Measurements from ENCODE around the gene ICE2. TPM values are rescaled to one million over a fixed set of nuclear protein-coding genes. Genes with fewer than 3 reads are reported as not detected.

ICE2 gene, protein sequence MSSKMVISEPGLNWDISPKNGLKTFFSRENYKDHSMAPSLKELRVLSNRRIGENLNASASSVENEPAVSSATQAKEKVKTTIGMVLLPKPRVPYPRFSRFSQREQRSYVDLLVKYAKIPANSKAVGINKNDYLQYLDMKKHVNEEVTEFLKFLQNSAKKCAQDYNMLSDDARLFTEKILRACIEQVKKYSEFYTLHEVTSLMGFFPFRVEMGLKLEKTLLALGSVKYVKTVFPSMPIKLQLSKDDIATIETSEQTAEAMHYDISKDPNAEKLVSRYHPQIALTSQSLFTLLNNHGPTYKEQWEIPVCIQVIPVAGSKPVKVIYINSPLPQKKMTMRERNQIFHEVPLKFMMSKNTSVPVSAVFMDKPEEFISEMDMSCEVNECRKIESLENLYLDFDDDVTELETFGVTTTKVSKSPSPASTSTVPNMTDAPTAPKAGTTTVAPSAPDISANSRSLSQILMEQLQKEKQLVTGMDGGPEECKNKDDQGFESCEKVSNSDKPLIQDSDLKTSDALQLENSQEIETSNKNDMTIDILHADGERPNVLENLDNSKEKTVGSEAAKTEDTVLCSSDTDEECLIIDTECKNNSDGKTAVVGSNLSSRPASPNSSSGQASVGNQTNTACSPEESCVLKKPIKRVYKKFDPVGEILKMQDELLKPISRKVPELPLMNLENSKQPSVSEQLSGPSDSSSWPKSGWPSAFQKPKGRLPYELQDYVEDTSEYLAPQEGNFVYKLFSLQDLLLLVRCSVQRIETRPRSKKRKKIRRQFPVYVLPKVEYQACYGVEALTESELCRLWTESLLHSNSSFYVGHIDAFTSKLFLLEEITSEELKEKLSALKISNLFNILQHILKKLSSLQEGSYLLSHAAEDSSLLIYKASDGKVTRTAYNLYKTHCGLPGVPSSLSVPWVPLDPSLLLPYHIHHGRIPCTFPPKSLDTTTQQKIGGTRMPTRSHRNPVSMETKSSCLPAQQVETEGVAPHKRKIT
- total RNA-seq (2014; rRNA removed; shearing (Covaris generic)): 45.8 and 56.4 TPM in 2 replicates

DNA sequence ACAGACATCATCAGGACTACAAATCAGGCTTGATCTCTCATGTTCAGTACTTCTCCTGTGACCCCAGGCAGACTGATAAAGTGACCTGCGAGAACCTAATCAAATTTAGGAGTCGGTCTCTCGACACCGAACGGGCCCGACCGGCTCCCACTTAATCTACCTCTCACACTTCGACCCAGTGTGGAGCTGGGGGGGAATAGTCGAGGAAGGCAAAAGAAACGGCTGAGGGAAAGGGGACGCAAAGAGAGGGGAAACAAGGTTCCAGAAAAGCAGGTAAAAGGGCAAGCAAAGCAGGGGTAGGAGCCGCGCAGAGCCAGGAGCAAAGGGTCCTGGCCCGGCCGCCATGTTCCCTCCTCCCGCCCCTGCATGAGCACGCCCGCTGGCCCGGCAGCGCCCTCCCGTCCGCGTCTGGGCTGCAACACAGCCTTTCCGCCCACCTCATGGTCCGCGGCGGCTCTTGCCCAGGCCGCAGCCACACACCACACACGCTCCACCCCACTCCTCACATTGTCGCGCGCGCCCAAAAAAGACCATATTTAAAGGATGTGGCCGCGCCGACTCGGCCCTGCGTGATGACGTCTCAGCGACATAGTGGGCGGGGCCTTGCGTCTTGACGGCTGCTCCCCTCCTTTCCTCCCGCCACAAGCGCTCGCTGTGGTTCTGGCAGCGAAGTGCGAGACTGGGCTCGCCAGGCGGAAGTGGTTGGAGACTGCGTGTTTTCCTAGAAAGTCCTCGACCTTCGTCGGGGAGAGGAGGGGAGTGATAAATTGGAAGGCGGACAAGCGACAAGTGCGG, at the start of gene ICE2:
ICE2 (minus strand) TSS at position 577 of the 795 bp plus-strand sequence. CDS start 1,165 bp downstream, outside the sequence.
- H3K4me3 ChIP-seq (ENCODE audit: insufficient read depth, low read depth, low read length): peak within 1 kb of the TSS; percentile 69
- peaks cover 6% of the 10 kb centered on the region for H3K36me3 ChIP-seq (replicated peaks; ENCODE audit: control insufficient read depth, insufficient read depth, low read length)
- peak; percentile 82 for DNase-seq
- no peaks in the 10 kb centered on the region for H3K27me3 ChIP-seq (ENCODE audit: control insufficient read depth, insufficient read depth, low read length)

DNA sequence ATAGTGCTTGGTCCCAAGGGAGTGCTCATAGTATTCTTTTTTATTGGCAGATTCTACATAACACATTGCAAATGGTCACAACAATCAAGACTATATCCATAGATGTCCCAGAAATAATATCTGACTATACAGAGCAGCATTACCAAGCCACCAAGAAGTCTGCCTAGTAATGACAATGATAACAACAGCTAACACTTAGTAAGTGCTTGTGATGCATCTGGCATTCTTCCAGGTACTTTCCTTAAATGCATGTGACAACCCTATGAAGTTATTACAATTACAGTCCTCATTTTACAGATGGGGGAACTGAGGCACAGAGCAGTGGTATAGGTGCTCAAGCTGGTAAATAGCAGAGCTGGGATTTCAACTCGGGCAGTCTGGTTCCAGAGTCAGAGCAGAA, 49.6 kb upstream of the ICE2 start:
- DNase-seq: no peak
- Histone ChIP-seq H3K4me3 (ENCODE audit: insufficient read depth, low read depth, low read length) (no peak overlapping the region), H3K36me3 (replicated peaks; ENCODE audit: control insufficient read depth, insufficient read depth, low read length) (no peaks in the 10 kb centered on the region)

DNA sequence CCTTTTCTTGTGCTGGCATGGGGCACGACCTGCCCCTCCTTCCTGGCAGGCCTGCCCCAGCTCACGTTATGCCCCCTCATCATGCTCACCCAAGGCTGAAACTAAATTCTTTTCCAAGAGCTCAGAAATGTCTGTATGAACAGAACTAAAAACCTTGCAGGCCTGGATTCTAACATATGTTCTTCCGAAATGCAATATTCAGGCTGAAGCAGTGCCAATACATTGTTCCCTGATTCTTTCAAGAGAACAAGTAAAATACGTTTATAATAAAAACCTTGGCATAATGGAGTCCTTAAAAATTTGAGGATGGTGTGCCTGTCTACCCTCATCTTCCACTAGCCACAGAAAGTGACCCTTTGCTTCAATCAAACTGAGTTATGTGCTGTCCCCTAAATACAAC, 48.5 kb upstream of the ICE2 start:
- no peak for DNase-seq
- no peaks in the 10 kb centered on the region for H3K27me3 ChIP-seq (ENCODE audit: control insufficient read depth, insufficient read depth, low read length)
- H3K36me3 ChIP-seq (replicated peaks; ENCODE audit: control insufficient read depth, insufficient read depth, low read length): no peaks in the 10 kb centered on the region
- H3K4me3 ChIP-seq (ENCODE audit: insufficient read depth, low read depth, low read length): no peak overlapping the region

More for the DNA sequence above, 49.6 kb upstream of the ICE2 start:
- H3K27me3 ChIP-seq (ENCODE audit: control insufficient read depth, insufficient read depth, low read length): no peaks in the 10 kb centered on the region

DNA sequence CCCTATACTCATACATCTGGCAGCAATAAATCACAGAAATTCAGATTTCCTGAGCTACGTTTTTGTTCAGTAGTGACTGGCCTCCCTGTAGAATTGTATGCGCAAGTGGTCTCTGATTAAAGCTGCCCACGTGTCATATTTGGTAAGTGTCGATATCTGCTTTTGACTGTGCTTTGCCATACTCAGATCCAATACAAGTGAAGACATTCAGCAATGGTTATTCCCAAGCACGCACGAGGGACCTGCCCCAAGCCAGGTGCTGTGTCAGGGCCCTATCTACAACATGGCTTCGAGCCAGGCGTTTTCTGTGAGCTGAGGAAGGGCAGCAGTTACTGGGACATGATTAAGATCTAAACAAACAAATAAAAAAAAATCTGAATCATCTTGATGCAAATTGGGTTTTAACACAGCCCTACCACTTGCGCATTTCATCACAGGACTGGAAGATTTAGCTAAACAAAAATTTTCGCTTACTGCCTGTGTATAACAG, 47.2 kb upstream of the ICE2 start:
- H3K27me3 ChIP-seq (ENCODE audit: control insufficient read depth, insufficient read depth, low read length): no peaks in the 10 kb centered on the region
- no peak overlapping the region for H3K4me3 ChIP-seq (ENCODE audit: insufficient read depth, low read depth, low read length)
- no peaks in the 10 kb centered on the region for H3K36me3 ChIP-seq (replicated peaks; ENCODE audit: control insufficient read depth, insufficient read depth, low read length)
- DNase-seq: no peak

DNA sequence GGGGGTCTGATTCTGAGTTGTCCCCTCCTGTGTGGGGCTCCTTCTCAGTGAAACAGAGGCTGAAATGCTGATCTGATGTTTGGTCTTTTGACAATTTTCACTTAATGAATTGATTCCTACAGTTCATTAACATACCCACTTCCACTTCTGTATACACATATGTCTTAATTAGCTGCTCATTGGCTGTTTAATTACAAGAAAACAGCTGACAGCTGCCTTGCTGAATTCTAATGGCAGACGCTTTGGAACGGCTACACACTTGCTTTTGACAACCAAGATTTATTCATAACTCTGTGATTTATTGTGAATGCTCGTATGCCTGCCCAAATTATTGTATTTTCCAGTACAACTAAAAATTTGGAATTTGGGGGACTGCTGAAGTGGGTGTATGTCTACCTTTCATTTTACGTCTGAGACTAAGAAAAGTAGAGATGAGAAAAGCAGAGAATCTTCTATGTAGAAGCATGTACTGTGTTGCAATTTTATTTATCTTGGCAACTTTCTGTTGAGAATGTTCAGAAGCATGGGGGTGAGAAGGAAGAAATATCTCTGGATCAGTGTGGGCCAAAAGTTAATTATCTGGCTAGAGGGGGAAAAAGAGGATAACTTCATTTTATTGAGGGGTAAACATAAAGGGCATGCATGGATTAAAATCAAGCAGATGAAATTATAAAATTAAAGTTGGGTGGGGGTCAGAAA, 46.5 kb upstream of the ICE2 start:
- no peak for DNase-seq
- no peak overlapping the region for H3K4me3 ChIP-seq (ENCODE audit: insufficient read depth, low read depth, low read length)
- no peaks in the 10 kb centered on the region for H3K36me3 ChIP-seq (replicated peaks; ENCODE audit: control insufficient read depth, insufficient read depth, low read length)
- no peaks in the 10 kb centered on the region for H3K27me3 ChIP-seq (ENCODE audit: control insufficient read depth, insufficient read depth, low read length)

DNA sequence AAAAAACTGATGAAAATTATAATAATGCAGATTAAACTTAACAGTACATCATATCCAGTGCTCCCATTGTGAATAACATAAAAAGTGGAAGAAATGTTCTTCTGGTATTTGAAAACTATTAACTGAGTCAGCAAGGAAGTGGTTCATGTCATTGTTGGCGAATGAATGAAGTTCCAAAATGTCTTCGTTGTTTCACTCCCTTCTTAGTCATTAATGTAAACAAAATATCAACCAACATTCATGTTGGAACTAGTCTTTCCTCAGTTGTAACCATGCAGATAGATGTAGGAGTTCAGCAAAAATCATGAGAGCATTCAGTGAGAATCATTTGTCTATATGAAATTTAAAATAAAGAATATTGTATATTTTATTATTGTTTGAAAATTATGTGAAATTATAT, 44.1 kb upstream of the ICE2 start:
- no peak for DNase-seq
- Histone ChIP-seq H3K36me3 (replicated peaks; ENCODE audit: control insufficient read depth, insufficient read depth, low read length) (no peaks in the 10 kb centered on the region), H3K27me3 (ENCODE audit: control insufficient read depth, insufficient read depth, low read length) (no peaks in the 10 kb centered on the region), H3K4me3 (ENCODE audit: insufficient read depth, low read depth, low read length) (no peak overlapping the region)

DNA sequence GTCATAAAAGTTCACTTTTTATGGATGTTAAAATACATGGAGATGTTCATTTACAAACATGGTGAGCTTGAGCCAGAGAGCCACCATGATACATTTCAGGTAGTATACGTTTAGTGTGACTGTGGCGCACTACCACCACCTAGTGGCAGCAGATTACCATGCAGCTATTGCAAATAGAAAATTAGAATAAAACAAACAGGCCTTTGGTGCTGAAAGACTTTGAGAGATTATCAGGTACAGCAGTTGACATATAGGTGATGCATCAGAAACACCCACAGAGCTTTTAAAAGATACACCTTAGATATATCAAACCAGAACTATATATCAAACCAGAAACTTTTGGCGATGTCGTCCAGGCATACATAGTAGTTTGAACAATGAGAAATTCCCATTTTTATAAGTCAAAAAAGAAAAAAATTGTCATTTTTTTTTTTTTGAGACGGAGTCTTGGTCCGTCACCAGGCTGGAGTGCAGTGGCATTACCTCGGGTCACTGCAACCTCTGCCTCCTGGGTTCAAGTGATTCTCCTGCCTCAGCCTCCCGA, 42.0 kb upstream of the ICE2 start:
- DNase-seq: peak; percentile 40
- no peaks in the 10 kb centered on the region for H3K27me3 ChIP-seq (ENCODE audit: control insufficient read depth, insufficient read depth, low read length)
- H3K4me3 ChIP-seq (ENCODE audit: insufficient read depth, low read depth, low read length): no peak overlapping the region
- no peaks in the 10 kb centered on the region for H3K36me3 ChIP-seq (replicated peaks; ENCODE audit: control insufficient read depth, insufficient read depth, low read length)

DNA sequence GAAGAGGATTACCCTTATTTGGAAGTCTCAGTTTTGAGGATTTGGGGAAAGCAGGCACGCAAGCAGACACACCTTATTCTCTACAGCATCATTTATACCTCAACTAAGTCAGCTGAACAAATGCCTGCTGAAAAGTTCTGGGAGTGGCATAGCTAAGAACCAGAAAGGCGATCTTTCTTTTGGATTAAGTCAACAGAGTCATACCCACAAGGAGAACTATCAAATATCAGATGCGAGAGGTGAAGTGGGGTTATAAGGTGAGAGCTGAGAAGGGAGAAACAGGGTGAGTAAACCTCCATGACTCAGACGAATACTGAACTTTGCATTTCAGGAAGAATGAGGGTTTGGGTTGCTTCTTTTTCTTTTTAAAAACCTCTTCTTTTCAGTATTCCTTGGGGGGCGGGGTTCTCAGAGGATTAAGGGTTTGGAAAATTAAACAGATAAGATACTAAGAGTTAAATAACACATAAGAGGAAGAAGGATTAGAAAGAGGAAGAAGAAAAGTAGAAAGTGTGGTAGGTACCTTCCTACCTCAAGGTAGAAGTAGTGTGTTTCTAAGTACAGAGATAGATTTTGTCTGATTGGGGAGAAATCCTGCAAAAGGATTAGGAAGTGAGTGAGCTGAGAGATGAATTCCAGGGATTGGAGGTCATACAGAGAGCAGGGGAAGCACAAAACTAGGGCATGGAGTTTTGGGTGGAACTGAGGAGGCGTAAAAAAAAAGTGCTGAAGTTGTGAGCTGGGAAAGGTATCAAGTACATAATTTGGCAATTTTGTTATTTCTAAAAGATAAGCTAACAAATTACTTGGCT, 41.3 kb upstream of the ICE2 start:
- DNase-seq: no peak
- H3K36me3 ChIP-seq (replicated peaks; ENCODE audit: control insufficient read depth, insufficient read depth, low read length): no peaks in the 10 kb centered on the region
- no peak overlapping the region for H3K4me3 ChIP-seq (ENCODE audit: insufficient read depth, low read depth, low read length)

DNA sequence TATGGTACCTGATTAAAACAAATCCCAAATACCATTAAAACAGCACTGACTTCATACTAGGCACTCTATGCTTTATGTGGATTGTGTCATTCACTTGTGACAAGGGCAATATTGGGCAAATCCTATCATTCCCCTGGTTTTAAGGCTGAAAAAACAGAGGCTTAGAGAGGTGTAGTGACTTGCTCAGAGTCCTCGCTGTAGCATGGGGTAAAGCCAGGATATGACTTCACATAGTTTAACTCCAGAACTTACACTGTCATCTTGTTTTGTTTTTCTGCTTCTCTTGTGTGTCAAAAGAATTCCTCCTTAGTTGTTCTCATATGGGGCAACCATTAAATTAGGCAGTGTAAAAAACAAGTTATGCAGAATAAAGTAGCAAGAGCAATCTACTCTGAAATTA, 40.3 kb upstream of the ICE2 start:
- Histone ChIP-seq H3K27me3 (ENCODE audit: control insufficient read depth, insufficient read depth, low read length) (no peaks in the 10 kb centered on the region), H3K4me3 (ENCODE audit: insufficient read depth, low read depth, low read length) (no peak overlapping the region), H3K36me3 (replicated peaks; ENCODE audit: control insufficient read depth, insufficient read depth, low read length) (no peaks in the 10 kb centered on the region)
- no peak for DNase-seq

More for the DNA sequence above, 41.3 kb upstream of the ICE2 start:
- no peaks in the 10 kb centered on the region for H3K27me3 ChIP-seq (ENCODE audit: control insufficient read depth, insufficient read depth, low read length)

DNA sequence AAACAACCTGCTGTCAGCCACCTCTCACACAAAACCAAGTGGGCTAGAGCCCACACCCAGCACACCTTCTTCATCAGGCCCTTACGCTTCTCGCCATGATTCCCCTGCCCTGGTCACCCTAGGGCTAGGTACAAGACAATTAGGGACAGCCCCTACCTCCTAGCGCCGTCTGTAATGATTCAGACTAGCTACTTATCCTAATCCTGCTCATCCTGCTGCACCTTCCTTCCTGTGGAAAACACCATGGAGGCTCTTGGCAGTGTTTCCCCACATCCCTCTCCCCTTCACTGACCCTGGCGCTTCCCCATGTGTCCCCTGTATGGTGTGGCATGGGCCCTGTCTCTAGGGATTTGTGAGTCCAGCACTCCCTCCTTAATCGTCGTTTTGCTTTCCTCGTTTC, 39.6 kb upstream of the ICE2 start:
- no peak for DNase-seq
- H3K36me3 ChIP-seq (replicated peaks; ENCODE audit: control insufficient read depth, insufficient read depth, low read length): no peaks in the 10 kb centered on the region
- H3K27me3 ChIP-seq (ENCODE audit: control insufficient read depth, insufficient read depth, low read length): no peaks in the 10 kb centered on the region
- H3K4me3 ChIP-seq (ENCODE audit: insufficient read depth, low read depth, low read length): no peak overlapping the region

DNA sequence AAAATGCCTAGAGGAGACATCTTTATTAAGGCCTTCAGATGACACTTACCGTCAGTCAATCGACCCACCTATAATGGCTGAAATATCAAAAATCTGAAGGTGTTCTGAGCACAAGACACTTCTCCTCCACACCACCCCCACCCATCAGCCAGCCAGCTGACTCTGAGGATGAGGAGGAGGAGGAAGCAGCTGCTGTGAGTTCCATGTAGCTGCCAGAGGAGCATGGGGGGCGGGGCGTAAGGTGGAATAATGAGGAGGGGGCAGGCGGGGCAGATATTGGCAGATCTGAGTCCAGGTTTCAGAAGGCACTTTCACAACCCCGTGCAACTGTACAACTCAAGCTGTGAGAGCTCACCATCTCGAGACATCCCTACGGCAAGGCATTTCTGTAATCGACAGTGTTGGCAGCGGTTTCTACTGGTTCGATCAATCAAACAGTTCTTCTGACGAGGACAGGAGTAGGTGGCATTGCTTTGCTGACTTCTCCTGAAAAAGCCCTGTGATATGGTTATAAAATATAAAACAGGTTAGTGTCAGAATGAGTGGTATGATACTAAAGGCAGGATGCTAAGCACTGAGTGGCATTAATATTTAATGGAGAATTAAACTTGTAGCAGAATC, 35.4 kb upstream of the ICE2 start:
- H3K27me3 ChIP-seq (ENCODE audit: control insufficient read depth, insufficient read depth, low read length): no peaks in the 10 kb centered on the region
- H3K4me3 ChIP-seq (ENCODE audit: insufficient read depth, low read depth, low read length): no peak overlapping the region
- no peaks in the 10 kb centered on the region for H3K36me3 ChIP-seq (replicated peaks; ENCODE audit: control insufficient read depth, insufficient read depth, low read length)
- no peak for DNase-seq

DNA sequence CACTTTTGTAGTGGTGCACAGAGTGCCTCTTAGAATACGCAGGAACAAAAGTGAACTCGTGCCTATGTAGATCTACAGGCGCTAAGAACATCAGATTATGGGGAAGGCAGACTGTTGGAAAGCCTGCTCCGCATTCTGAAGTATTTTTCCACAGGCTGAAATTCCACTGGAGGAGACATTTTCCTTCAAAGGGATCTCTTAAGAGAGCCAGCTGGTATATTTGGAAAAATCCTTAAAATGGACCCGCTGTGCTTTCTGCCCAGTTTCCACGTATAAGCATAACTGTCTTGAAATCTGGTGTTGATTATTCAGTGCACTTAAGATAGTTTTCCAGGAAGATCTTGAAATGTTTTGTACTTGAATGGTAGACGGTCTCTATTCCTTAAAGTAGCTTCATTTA, 34.7 kb upstream of the ICE2 start:
- no peaks in the 10 kb centered on the region for H3K36me3 ChIP-seq (replicated peaks; ENCODE audit: control insufficient read depth, insufficient read depth, low read length)
- no peak overlapping the region for H3K4me3 ChIP-seq (ENCODE audit: insufficient read depth, low read depth, low read length)
- no peaks in the 10 kb centered on the region for H3K27me3 ChIP-seq (ENCODE audit: control insufficient read depth, insufficient read depth, low read length)
- DNase-seq: no peak

Measured in H7 (cell line).